ENCODE measurements around the gene CYP20A1.

- no peak for TF ChIP-seq EZH2phosphoT487 (IDR thresholded peaks at IDR 0.05; ENCODE audit: borderline replicate concordance, low read length)
- TF ChIP-seq CTCF (IDR thresholded peaks at IDR 0.05; ENCODE audit: low read depth, low read length, poor library complexity, severe bottlenecking) = no peak
Observed at GRCh38 chr2:203240491-203240890, 1.7 kb downstream of the CYP20A1 start.
